ENCODE results near the gene PPP5C. TPM values are rescaled to one million over a fixed set of nuclear protein-coding genes. Genes with fewer than 3 reads are reported as not detected.

The PPP5C gene
- total and polyA plus RNA-seq, 2 of the 8 experiments (the other 6 are each of a cell fraction or from before 2014, with no cell fraction given), result 112 to 156 TPM

GRCh38 chr19:46346821-46347571, at the start of gene PPP5C (continued):
- TF ChIP-seq CHD1 (IDR thresholded peaks at IDR 0.05; ENCODE audit: low read depth, low read length), result no peak
- no peak; the same call in 1 of the 2 replicates for TF ChIP-seq BACH1 (IDR thresholded peaks at IDR 0.05; ENCODE audit: low read length)
- no peak for TF ChIP-seq EP300 (IDR thresholded peaks at IDR 0.05; ENCODE audit: borderline replicate concordance in 1 of 2, low read depth in 2 of 2, low read length in 2 of 2)
- TF ChIP-seq CHD7 (IDR thresholded peaks at IDR 0.05; ENCODE audit: insufficient replicate concordance, low read length), result no peak
- TF ChIP-seq ATF3 (IDR thresholded peaks at IDR 0.05; ENCODE audit: insufficient read depth, low read depth, low read length), result peak; percentile 81
- no peak for TF ChIP-seq HDAC6 (IDR thresholded peaks at IDR 0.05; ENCODE audit: low read depth, low read length)
- TF ChIP-seq HDAC2 (IDR thresholded peaks at IDR 0.05; ENCODE audit: borderline replicate concordance in 1 of 2, low read depth in 2 of 2, low read length in 2 of 2), result 0 out of 4 replicates have a peak, but pooled peaks of 1 of the 2 experiments have one; percentile 30
- no peak for TF ChIP-seq RNF2 (IDR thresholded peaks at IDR 0.05; ENCODE audit: borderline replicate concordance, low read depth, low read length, missing control alignments, poor library complexity, severe bottlenecking)

Measured in H1 (cell line).